IMR-90 (cell line): ENCODE data around the gene EFHC1. TPM values are rescaled to one million over a fixed set of nuclear protein-coding genes. Genes with fewer than 3 reads are reported as not detected.

Experiments
- ATAC-seq: fragments of 200-7000 bp; cut with Tn5 transposase; 2 replicates; pipeline ENCODE4 v1.9.1; 2020; ENCODE audit warnings: low read depth, mild to moderate bottlenecking, moderate library complexity
- BruUV-seq: library from RNA; stranded (reverse); fragments of 400-500 nt; replicated peaks from 2 replicates; lab custom pipeline; 2021; lab: Mats Ljungman, UMichigan
- CTCF ChIA-PET: fragments of 300-600 bp; formaldehyde crosslinking; extraction: SDS; loops from one replicate; lab custom pipeline; 2021; ENCODE audit warnings: antibody characterized with exemption; lab: Yijun Ruan, JAX
- POLR2A ChIA-PET: fragments of 300-600 bp; sonication (Branson Sonifier 250); formaldehyde crosslinking; loops from one replicate; lab custom pipeline; 2022; ENCODE audit warnings: antibody characterized with exemption; ENCODE audit not compliant: unreplicated experiment; lab: Charles Lee
- DNase-seq: peaks from one replicate; pipeline ENCODE4 v3.0.0; 2013
- H2AFZ ChIP-seq: replicated peaks from 2 replicates; pipeline ENCODE3; 2013; ENCODE audit warnings: low read length, mild to moderate bottlenecking; ENCODE audit not compliant: poor library complexity
- H2AK5ac ChIP-seq: 2 replicates; pipeline ENCODE4 v1.6.1; 2013; ENCODE audit warnings: low read depth, low read length, inconsistent platforms
- H2AK9ac ChIP-seq: replicated peaks from 2 replicates; pipeline ENCODE3; 2013; ENCODE audit warnings: mild to moderate bottlenecking, low read depth, low read length, moderate library complexity; ENCODE audit not compliant: poor library complexity
- H2BK120ac ChIP-seq: 2 replicates; pipeline ENCODE4 v1.6.1; 2013; ENCODE audit warnings: low read depth, low read length, inconsistent platforms
- H2BK15ac ChIP-seq: 3 replicates; pipeline ENCODE4 v1.6.1; 2013; ENCODE audit warnings: low read depth, low read length, inconsistent platforms
- H2BK20ac ChIP-seq: 2 replicates; pipeline ENCODE4 v1.6.1; 2013; ENCODE audit warnings: low read depth, mild to moderate bottlenecking, inconsistent platforms, low read length, moderate library complexity
- H2BK5ac ChIP-seq: 2 replicates; pipeline ENCODE4 v1.6.1; 2013; ENCODE audit warnings: mild to moderate bottlenecking, low read depth, low read length, inconsistent platforms; ENCODE audit not compliant: poor library complexity, severe bottlenecking
- H3K14ac ChIP-seq: replicated peaks from 2 replicates; pipeline ENCODE4 v1.6.1; 2013; ENCODE audit warnings: low read depth, low read length, inconsistent platforms
- H3K18ac ChIP-seq: 2 replicates; pipeline ENCODE4 v1.6.1; 2013; ENCODE audit warnings: low read depth, low read length, control low read depth
- H3K23ac ChIP-seq: 2 replicates; pipeline ENCODE4 v1.6.1; 2013; ENCODE audit warnings: low read depth, low read length, inconsistent platforms
- H3K27ac ChIP-seq: 2 replicates; pipeline ENCODE4 v1.5.1; 2013; ENCODE audit warnings: mild to moderate bottlenecking, control low read depth, low read length; ENCODE audit not compliant: insufficient read depth
- H3K27me3 ChIP-seq: 2 replicates; pipeline ENCODE4 v1.6.1; 2013; ENCODE audit warnings: low read length; ENCODE audit not compliant: control insufficient read depth, insufficient read depth
- H3K36me3 ChIP-seq: 2 replicates; pipeline ENCODE4 v1.6.1; 2013; ENCODE audit warnings: low read length, mixed read lengths; ENCODE audit not compliant: control insufficient read depth, insufficient read depth
- H3K4ac ChIP-seq: 2 replicates; pipeline ENCODE4 v1.6.1; 2013; ENCODE audit warnings: low read depth, low read length, inconsistent platforms
- H3K4me1 ChIP-seq: 2 replicates; pipeline ENCODE4 v1.6.1; 2013; ENCODE audit warnings: low read length, mixed read lengths; ENCODE audit not compliant: control insufficient read depth, insufficient read depth
- H3K4me2 ChIP-seq: 2 replicates; pipeline ENCODE4 v1.6.1; 2013; ENCODE audit warnings: low read depth, mild to moderate bottlenecking, control low read depth, low read length, moderate library complexity
- H3K4me3 ChIP-seq: 2 replicates; pipeline ENCODE4 v1.5.1; 2013; ENCODE audit warnings: low read depth, mild to moderate bottlenecking, control low read depth, low read length, moderate library complexity; ENCODE audit not compliant: insufficient read depth
- H3K56ac ChIP-seq: 2 replicates; pipeline ENCODE4 v1.6.1; 2013; ENCODE audit warnings: low read length, inconsistent platforms; ENCODE audit not compliant: insufficient read depth; ENCODE audit errors: extremely low read depth
- H3K79me1 ChIP-seq, 2 experiments: 2 replicates each; pipeline ENCODE4 v1.6.1; 2013; ENCODE audit warnings: low read length in 2 of 2, inconsistent platforms in 1 of 2, low read depth in 1 of 2
- H3K9ac ChIP-seq: 2 replicates; pipeline ENCODE4 v1.6.1; 2013; ENCODE audit warnings: low read depth, low read length, control low read depth
- H3K9me1 ChIP-seq: 2 replicates; pipeline ENCODE4 v1.6.1; 2013; ENCODE audit warnings: low read length, inconsistent platforms; ENCODE audit not compliant: insufficient read depth
- H3K9me3 ChIP-seq: 2 replicates; pipeline ENCODE4 v1.6.1; 2013; ENCODE audit warnings: low read length; ENCODE audit not compliant: control insufficient read depth, insufficient read depth
- H4K20me1 ChIP-seq: 2 replicates; pipeline ENCODE4 v1.6.1; 2013; ENCODE audit warnings: low read length, inconsistent platforms; ENCODE audit not compliant: insufficient read depth
- H4K5ac ChIP-seq: 2 replicates; pipeline ENCODE4 v1.6.1; 2013; ENCODE audit warnings: mild to moderate bottlenecking, low read depth, low read length, control low read depth
- H4K8ac ChIP-seq, 2 experiments: 2 replicates each; pipeline ENCODE4 v1.6.1; 2013; ENCODE audit warnings: low read depth in 2 of 2, low read length in 2 of 2, control low read depth in 1 of 2, inconsistent platforms in 1 of 2
- H4K91ac ChIP-seq: 2 replicates; pipeline ENCODE4 v1.6.1; 2013; ENCODE audit warnings: low read depth, low read length, inconsistent platforms; ENCODE audit not compliant: insufficient read depth
- CHD1 ChIP-seq: IDR thresholded peaks from 2 replicates; pipeline ENCODE4 v1.6.1; 2012; ENCODE audit warnings: low read depth, low read length, improper control_type of control experiment
- CTCF ChIP-seq: conservative IDR thresholded peaks from 2 replicates; pipeline ENCODE4 v1.5.1; 2012; ENCODE audit warnings: mild to moderate bottlenecking, low read depth, low read length, improper control_type of control experiment
- ELK1 ChIP-seq: fragments of 150-350 bp; IDR thresholded peaks from 2 replicates; pipeline ENCODE4 v1.6.1; 2016; ENCODE audit warnings: low read depth, mild to moderate bottlenecking, low read length, moderate library complexity, borderline replicate concordance
- FOS ChIP-seq: fragments of 150-350 bp; IDR thresholded peaks from 2 replicates; pipeline ENCODE4 v1.6.1; 2016; ENCODE audit warnings: low read depth, low read length
- MAFK ChIP-seq: IDR thresholded peaks from 2 replicates; pipeline ENCODE4 v1.6.1; 2012; ENCODE audit warnings: low read depth, low read length, improper control_type of control experiment
- MAZ ChIP-seq: IDR thresholded peaks from 2 replicates; pipeline ENCODE4 v1.6.1; 2012; ENCODE audit warnings: low read depth, mild to moderate bottlenecking, low read length, improper control_type of control experiment, moderate library complexity, borderline replicate concordance
- MXI1 ChIP-seq: IDR thresholded peaks from 2 replicates; pipeline ENCODE4 v1.6.1; 2012; ENCODE audit warnings: low read depth, mild to moderate bottlenecking, low read length, moderate library complexity, borderline replicate concordance
- NFE2L2 ChIP-seq: fragments of 150-350 bp; IDR thresholded peaks from 2 replicates; pipeline ENCODE4 v1.6.1; 2016; ENCODE audit warnings: low read depth, mild to moderate bottlenecking, low read length
- POLR2A ChIP-seq: IDR thresholded peaks from 2 replicates; pipeline ENCODE4 v1.6.1; 2012; ENCODE audit warnings: mild to moderate bottlenecking, low read depth, low read length
- RFX5 ChIP-seq: IDR thresholded peaks from 2 replicates; pipeline ENCODE4 v1.8.0; 2012; ENCODE audit warnings: low read depth, mild to moderate bottlenecking, low read length, moderate library complexity
- SMC3 ChIP-seq: fragments of 150-350 bp; IDR thresholded peaks from 2 replicates; pipeline ENCODE4 v1.6.1; 2016; ENCODE audit warnings: low read depth, mild to moderate bottlenecking, antibody characterized with exemption, low read length, moderate library complexity
- WGBS, 2 experiments: methylation state at CpG; one replicate each; pipeline versions ENCODE4 v1.1.5 to v1.1.7; 2013; ENCODE audit warnings: missing lambda C conversion rate in 2 of 2; ENCODE audit not compliant: insufficient read length in 1 of 2; ENCODE audit errors: extremely low coverage in 2 of 2; 5-methylcytosine and 5-hydroxymethylcytosine counted together
- dilution Hi-C: fragments of 300-500 bp; cut with HindIII; formaldehyde crosslinking; loops from one replicate; pipeline ENCODE4 v1.14.3; 2018; ENCODE audit warnings: low sequenced_read_pairs; ENCODE audit not compliant: unreplicated experiment
- in situ Hi-C: fragments of 300-500 bp; cut with MboI; formaldehyde crosslinking; loops from 3 replicates; pipeline ENCODE4 v1.14.3; 2019; ENCODE audit warnings: low sequenced_read_pairs, inconsistent platforms, mixed read lengths
- intact Hi-C: fragments of 100-400 bp; cut with micrococcal nuclease; formaldehyde crosslinking; loops from 2 replicates; pipeline ENCODE4 v1.10.0; 2022
- polyA plus RNA-seq, 3 experiments: library from polyadenylated mRNA; depleted of rRNA; stranded (reverse); fragments of >200 nt; gene quantifications; 2 replicates each; pipeline ENCODE4 v1.2.3, GENCODE V29; 2012; ENCODE audit warnings: low replicate concordance in 1 of 3
- total RNA-seq: library from RNA; depleted of rRNA; stranded (reverse); fragments of >200 nt; gene quantifications from 2 replicates; pipeline ENCODE4 v1.2.3, GENCODE V29; 2012
- TF ChIP-seq, protein P1 (sequence below): fragments of 150-350 bp; IDR thresholded peaks from 2 replicates; pipeline ENCODE4 v1.6.1; 2017; ENCODE audit warnings: mild to moderate bottlenecking, antibody characterized with exemption, low read length, low read depth

The EFHC1 gene
- total and polyA plus RNA-seq, 2 of the 4 experiments (the other 2 are of a cell fraction), result 14.0 to 23.0 TPM

GRCh38 chr6:52475307-52475706 is 55.2 kb downstream of the EFHC1 start:
- dilution Hi-C loops, result no loop called here
- no peak overlapping the region for H2AK9ac ChIP-seq
- no peak overlapping the region for H2BK5ac ChIP-seq
- H4K5ac ChIP-seq, result no peak overlapping the region
- no peak overlapping the region for H2AFZ ChIP-seq
- no TSS peak for BruUV-seq
- H2BK120ac ChIP-seq, result no peak overlapping the region
- no peak overlapping the region for H4K8ac ChIP-seq
- intact Hi-C loops, result no loop called here
- H3K14ac ChIP-seq, result no peak overlapping the region
- no peak overlapping the region for H3K9ac ChIP-seq
- DNase-seq (no peak), ATAC-seq (peak; percentile 48)
- H2AK5ac ChIP-seq, result no peak overlapping the region
- H3K79me1 ChIP-seq, result no peaks in the 10 kb centered on the region
- H3K27ac ChIP-seq, result no peak overlapping the region
- in situ Hi-C loops, result no loop called here
- no peaks in the 10 kb centered on the region for H3K9me1 ChIP-seq
- H3K27me3 ChIP-seq, result no peaks in the 10 kb centered on the region
- no peak overlapping the region for H2BK15ac ChIP-seq
- no peak overlapping the region for H3K18ac ChIP-seq
- H3K4me3 ChIP-seq, result no peak overlapping the region
- WGBS, 2 experiments, result 80% methylated on average over 1 of the region's 2 CpGs; no CpG with 5 or more reads in 1 of the 2 experiments
- TF ChIP-seq MXI1 (no peak), FOS (no peak), MAFK (no peak), MAZ (no peak), POLR2A (no peak), RFX5 (no peak), ELK1 (no peak), NFE2L2 (no peak), CHD1 (no peak), CTCF (no peak), SMC3 (no peak)
- TF ChIP-seq, protein P1, sequence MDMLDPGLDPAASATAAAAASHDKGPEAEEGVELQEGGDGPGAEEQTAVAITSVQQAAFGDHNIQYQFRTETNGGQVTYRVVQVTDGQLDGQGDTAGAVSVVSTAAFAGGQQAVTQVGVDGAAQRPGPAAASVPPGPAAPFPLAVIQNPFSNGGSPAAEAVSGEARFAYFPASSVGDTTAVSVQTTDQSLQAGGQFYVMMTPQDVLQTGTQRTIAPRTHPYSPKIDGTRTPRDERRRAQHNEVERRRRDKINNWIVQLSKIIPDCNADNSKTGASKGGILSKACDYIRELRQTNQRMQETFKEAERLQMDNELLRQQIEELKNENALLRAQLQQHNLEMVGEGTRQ, result no peak
- H2BK20ac ChIP-seq, result no peak overlapping the region
- H4K91ac ChIP-seq, result no peak overlapping the region
- no peaks in the 10 kb centered on the region for H3K36me3 ChIP-seq
- no peaks in the 10 kb centered on the region for H3K9me3 ChIP-seq
- H3K56ac ChIP-seq, result no peak overlapping the region
- no peak overlapping the region for H3K4ac ChIP-seq
- no peaks in the 10 kb centered on the region for H3K4me1 ChIP-seq
- no peak overlapping the region for H3K4me2 ChIP-seq
- H3K23ac ChIP-seq, result no peak overlapping the region
- CTCF ChIA-PET, result no interaction called here
- POLR2A ChIA-PET, result no interaction called here
- H4K20me1 ChIP-seq, result no peaks in the 10 kb centered on the region
